Omental fat pad (tissue), 4 donors: Measurements from ENCODE around the gene PSMD8. TPM values are rescaled to one million over a fixed set of nuclear protein-coding genes. Genes with fewer than 3 reads are reported as not detected.

Source experiments
- ATAC-seq: fragments of 150-250 bp; one replicate; pipeline ENCODE4 v1.9.1; 2016; ENCODE audit warnings: mild to moderate bottlenecking, moderate library complexity; ENCODE audit not compliant: low FRiP score
- DNase-seq: peaks from one replicate; pipeline ENCODE4 v3.0.0-alpha.2; 2019; ENCODE audit warnings: low spot score
- CTCF ChIP-seq, 3 donors: fragments of 450-650 bp; IDR thresholded peaks; one replicate each; pipeline ENCODE4 v1.5.1; 2016 to 2017; ENCODE audit warnings: antibody characterized with exemption in 3 of 3, mild to moderate bottlenecking in 3 of 3, moderate library complexity in 2 of 3
- total RNA-seq, 4 donors: library from RNA; depleted of rRNA; stranded (reverse); fragments of >200 nt; gene quantifications; one replicate each; pipeline ENCODE4 v1.1.0, GENCODE V29; 2016

Gene PSMD8
- total RNA-seq, 4 donors from 2014 or later = 177 to 505 (median 425) TPM

- TF ChIP-seq CTCF (IDR thresholded peaks at IDR 0.05) = no peak
- DNase-seq = no peak
- no peak for ATAC-seq
These were observed 17.6 kb downstream of the PSMD8 start for GRCh38 chr19:38391911-38392464.

GRCh38 chr19:38392707-38393308 is 18.4 kb downstream of the PSMD8 start:
- no peak for TF ChIP-seq CTCF (IDR thresholded peaks at IDR 0.05)
- DNase-seq (no peak), ATAC-seq (no peak)

- no peak for DNase-seq
- no peak for ATAC-seq
- no peak for TF ChIP-seq CTCF (IDR thresholded peaks at IDR 0.05)
These were observed 20.1 kb downstream of the PSMD8 start for GRCh38 chr19:38394488-38394887.

GRCh38 chr19:38395381-38396114 is 21.2 kb downstream of the PSMD8 start:
- DNase-seq = no peak
- ATAC-seq = no peak
- no peak for TF ChIP-seq CTCF (IDR thresholded peaks at IDR 0.05)

- no peak for TF ChIP-seq CTCF (IDR thresholded peaks at IDR 0.05)
- ATAC-seq (no peak), DNase-seq (no peak)
These were observed 24.7 kb downstream of the PSMD8 start for GRCh38 chr19:38399081-38399480.

- DNase-seq (no peak), ATAC-seq (no peak)
- no peak for TF ChIP-seq CTCF (IDR thresholded peaks at IDR 0.05)
These were observed 25.2 kb downstream of the PSMD8 start for GRCh38 chr19:38399537-38399936.

- ATAC-seq (no peak), DNase-seq (no peak)
- no peak for TF ChIP-seq CTCF (IDR thresholded peaks at IDR 0.05)
These were observed 26.0 kb downstream of the PSMD8 start for GRCh38 chr19:38400361-38400760.
